HFFc6 (cell line): ENCODE results near the gene P4HA1. TPM values are rescaled to one million over a fixed set of nuclear protein-coding genes. Genes with fewer than 3 reads are reported as not detected.

Experiments used
- DNase-seq: peaks from one replicate; pipeline ENCODE4 v3.0.0-alpha.2; 2018
- H3K27ac Mint-ChIP-seq: 2 replicates; pipeline ENCODE4 v1.8.0; 2020; ENCODE audit warnings: mild to moderate bottlenecking, mixed read lengths
- H3K27me3 Mint-ChIP-seq: 2 replicates; pipeline ENCODE4 v1.8.0; 2021; ENCODE audit warnings: mild to moderate bottlenecking, moderate library complexity, mixed read lengths; ENCODE audit not compliant: insufficient read depth
- H3K36me3 Mint-ChIP-seq: 2 replicates; pipeline ENCODE4 v1.8.0; 2021; ENCODE audit warnings: low read depth, mixed read lengths
- H3K4me1 Mint-ChIP-seq: 2 replicates; pipeline ENCODE4 v1.8.0; 2020; ENCODE audit warnings: low read depth, mixed read lengths
- H3K4me3 Mint-ChIP-seq: 2 replicates; pipeline ENCODE4 v1.8.0; 2020; ENCODE audit warnings: mild to moderate bottlenecking, moderate library complexity, mixed read lengths
- H3K9me3 Mint-ChIP-seq: 2 replicates; pipeline ENCODE4 v1.8.0; 2020; ENCODE audit warnings: mild to moderate bottlenecking, mixed read lengths
- CTCF ChIP-seq: fragments of 200-600 bp; sonication (generic); IDR thresholded peaks from 2 replicates; pipeline ENCODE4 v1.5.0; 2021; ENCODE audit warnings: antibody characterized with exemption, mild to moderate bottlenecking
- total RNA-seq, 6 experiments: library from RNA; stranded (reverse); fragmentation: NEBNext Ultra II Directional; extraction: Animal tissue kit (Norgen Biotek cat#: 25700); gene quantifications; 2 replicates in 1 of 6; 3 replicates in 5 of 6; pipeline ENCODE4 v1.2.3, GENCODE V29; 2021

Gene P4HA1
- total RNA-seq, 6 experiments from 2014 or later = 117 to 192 (median 127) TPM

- Mint-ChIP-seq H3K4me1 (peaks cover 24% of the 10 kb centered on the region), H3K27ac (peak overlapping the region; percentile 12; the same call in 1 of the 2 replicates), H3K9me3 (no peaks in the 10 kb centered on the region), H3K4me3 (no peak overlapping the region), H3K27me3 (no peaks in the 10 kb centered on the region), H3K36me3 (peaks cover 43% of the 10 kb centered on the region)
- no peak for DNase-seq
- TF ChIP-seq CTCF = no peak
Observed at GRCh38 chr10:73131913-73132686, 35.4 kb upstream of the P4HA1 start.

GRCh38 chr10:73131301-73131700, 34.6 kb upstream of the P4HA1 start:
- DNase-seq = peak; percentile 20
- peaks cover 24% of the 10 kb centered on the region for H3K4me1 Mint-ChIP-seq
- peaks cover 44% of the 10 kb centered on the region for H3K36me3 Mint-ChIP-seq

GRCh38 chr10:73126343-73126742, 29.7 kb upstream of the P4HA1 start:
- H3K4me3 Mint-ChIP-seq = no peak overlapping the region
- H3K4me1 Mint-ChIP-seq = peaks cover 16% of the 10 kb centered on the region
- peaks cover 36% of the 10 kb centered on the region for H3K36me3 Mint-ChIP-seq
- no peak for DNase-seq
- no peak for TF ChIP-seq CTCF
- no peak overlapping the region for H3K27ac Mint-ChIP-seq
- no peaks in the 10 kb centered on the region for H3K27me3 Mint-ChIP-seq
- H3K9me3 Mint-ChIP-seq = no peaks in the 10 kb centered on the region

More at GRCh38 chr10:73131301-73131700, 34.6 kb upstream of the P4HA1 start:
- no peak for TF ChIP-seq CTCF
- H3K4me3 Mint-ChIP-seq = no peak overlapping the region
- H3K27ac Mint-ChIP-seq = peak overlapping the region; percentile 12; the same call in 1 of the 2 replicates
- H3K27me3 Mint-ChIP-seq = no peaks in the 10 kb centered on the region
- no peaks in the 10 kb centered on the region for H3K9me3 Mint-ChIP-seq

- DNase-seq = no peak
- Mint-ChIP-seq H3K36me3 (peaks cover 13% of the 10 kb centered on the region; the same call in 1 of the 2 replicates), H3K27ac (no peak overlapping the region), H3K4me3 (no peak overlapping the region), H3K4me1 (peaks cover 29% of the 10 kb centered on the region), H3K27me3 (no peaks in the 10 kb centered on the region), H3K9me3 (no peaks in the 10 kb centered on the region)
- TF ChIP-seq CTCF = no peak
Observed at GRCh38 chr10:73119952-73120351, 23.3 kb upstream of the P4HA1 start.

- no peak overlapping the region for H3K27ac Mint-ChIP-seq
- no peak overlapping the region for H3K4me3 Mint-ChIP-seq
- H3K9me3 Mint-ChIP-seq = no peaks in the 10 kb centered on the region
- H3K36me3 Mint-ChIP-seq = peaks cover 13% of the 10 kb centered on the region; the same call in 1 of the 2 replicates
- DNase-seq = no peak
- peaks cover 29% of the 10 kb centered on the region for H3K4me1 Mint-ChIP-seq
- H3K27me3 Mint-ChIP-seq = no peaks in the 10 kb centered on the region
- no peak for TF ChIP-seq CTCF
Observed at GRCh38 chr10:73119457-73119856, 22.8 kb upstream of the P4HA1 start.
